MG63 (cell line): Measurements from ENCODE around the gene CSF3R. TPM values are rescaled to one million over a fixed set of nuclear protein-coding genes. Genes with fewer than 3 reads are reported as not detected.
"Not testable (repeated sequence)": the region's sequence is repeated elsewhere in the genome, so short reads cannot be mapped to it uniquely, and the experiment has no call there.

ENCODE experiments used
- DNase-seq: peaks from one replicate; pipeline ENCODE4 v3.0.0-alpha.2; 2020
- H3K27me3 ChIP-seq: fragments of 250-450 bp; sonication (Bioruptor Pico); 2 replicates; pipeline ENCODE4 v1.5.1; 2020; ENCODE audit warnings: mild to moderate bottlenecking, moderate library complexity
- H3K36me3 ChIP-seq: fragments of 250-450 bp; sonication (Bioruptor Pico); 2 replicates; pipeline ENCODE4 v1.5.1; 2020; ENCODE audit warnings: mild to moderate bottlenecking, moderate library complexity
- H3K4me3 ChIP-seq: fragments of 250-450 bp; sonication (Bioruptor Pico); 2 replicates; pipeline ENCODE4 v1.5.1; 2020; ENCODE audit warnings: mild to moderate bottlenecking, moderate library complexity
- H3K9me3 ChIP-seq: fragments of 250-450 bp; sonication (Bioruptor Pico); 2 replicates; pipeline ENCODE4 v1.5.1; 2020; ENCODE audit warnings: mild to moderate bottlenecking, moderate library complexity
- total RNA-seq: library from RNA; depleted of rRNA; stranded (reverse); fragments of >200 nt; shearing (Covaris generic); gene quantifications from 2 replicates; pipeline ENCODE4 v1.2.3, GENCODE V29; 2014; ENCODE audit warnings: low replicate concordance

CSF3R gene
- total RNA-seq, 1 experiment from 2014 or later, result not detected

- H3K9me3 ChIP-seq, result no peaks in the 10 kb centered on the region
- peak; percentile 17 for DNase-seq
- no peaks in the 10 kb centered on the region for H3K27me3 ChIP-seq
- no peak overlapping the region for H3K4me3 ChIP-seq
- H3K36me3 ChIP-seq, result no peaks in the 10 kb centered on the region
Measured at GRCh38 chr1:36516372-36517010, 33.8 kb upstream of the CSF3R start.

- no peak for DNase-seq
- H3K27me3 ChIP-seq, result no peaks in the 10 kb centered on the region
- H3K4me3 ChIP-seq, result no peak overlapping the region
- H3K9me3 ChIP-seq, result no peaks in the 10 kb centered on the region
- no peaks in the 10 kb centered on the region for H3K36me3 ChIP-seq
Measured at GRCh38 chr1:36515315-36516138, 32.8 kb upstream of the CSF3R start.

DNA sequence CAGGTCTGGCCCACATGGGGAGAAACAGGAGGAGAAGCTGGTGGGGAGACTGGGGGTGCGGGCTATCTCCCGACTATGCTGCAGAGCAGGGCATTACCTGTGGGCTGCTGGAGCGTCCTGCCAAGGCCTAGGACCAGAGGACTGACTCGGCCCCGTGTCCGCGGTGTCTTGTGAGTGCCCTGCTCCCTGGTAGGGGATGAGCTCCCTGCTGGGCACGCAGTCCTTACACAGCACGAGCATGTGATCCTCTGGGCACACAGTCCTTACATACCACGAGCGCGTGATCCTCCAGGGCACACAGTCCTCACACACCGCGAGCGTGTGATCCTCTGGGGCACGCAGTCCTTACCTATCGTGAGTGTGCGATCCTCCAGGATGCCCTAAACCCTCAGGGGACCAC lies 31.8 kb upstream of the CSF3R start:
- H3K9me3 ChIP-seq, result no peaks in the 10 kb centered on the region
- H3K4me3 ChIP-seq, result no peak overlapping the region
- DNase-seq, result no peak
- H3K36me3 ChIP-seq, result no peaks in the 10 kb centered on the region
- H3K27me3 ChIP-seq, result no peaks in the 10 kb centered on the region

DNA sequence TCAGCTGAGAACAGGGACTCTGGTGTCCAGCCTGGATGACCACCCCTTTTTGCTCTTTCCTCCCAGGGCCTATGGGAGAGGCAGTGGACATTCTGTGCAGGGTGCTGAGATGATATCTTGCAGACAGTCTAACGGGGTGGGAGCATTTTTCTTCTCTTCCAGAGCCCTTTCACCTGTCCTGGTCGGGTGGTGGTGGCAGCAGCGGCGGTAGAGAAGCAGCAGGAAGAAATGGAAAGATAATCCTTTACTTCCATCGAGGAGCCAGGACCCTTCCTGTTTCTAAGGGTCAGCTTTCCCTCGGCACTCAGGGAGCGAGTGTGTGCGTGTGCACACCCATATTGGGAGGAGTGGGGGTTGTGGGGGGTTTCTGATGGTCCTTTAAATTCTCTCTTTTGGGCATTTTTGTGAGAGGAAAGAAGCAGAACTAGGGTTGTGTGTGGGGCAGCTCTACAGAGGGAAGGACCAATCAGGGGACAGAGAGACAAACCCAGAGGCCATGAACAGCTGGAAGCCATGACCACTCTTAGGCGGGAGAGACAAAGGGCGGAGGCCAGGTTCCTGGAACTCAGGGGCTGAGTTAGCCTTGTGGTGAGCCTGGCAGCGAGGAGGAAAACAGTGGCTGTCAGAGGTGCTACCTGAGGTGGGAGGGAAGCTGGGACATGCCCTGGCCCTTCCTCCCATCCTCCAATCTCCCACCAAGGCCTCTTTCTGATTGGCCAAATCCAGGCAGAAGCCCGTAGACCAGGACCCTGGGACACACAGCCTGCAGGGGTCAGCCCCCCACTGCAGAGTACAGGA lies 31.2 kb upstream of the CSF3R start:
- Histone ChIP-seq H3K4me3 (no peak overlapping the region), H3K36me3 (no peaks in the 10 kb centered on the region), H3K27me3 (no peaks in the 10 kb centered on the region), H3K9me3 (no peaks in the 10 kb centered on the region)
- no peak for DNase-seq

GRCh38 chr1:36512842-36513241 lies 30.1 kb upstream of the CSF3R start:
- Histone ChIP-seq H3K27me3 (no peaks in the 10 kb centered on the region), H3K4me3 (no peak overlapping the region)
- no peak for DNase-seq

DNA sequence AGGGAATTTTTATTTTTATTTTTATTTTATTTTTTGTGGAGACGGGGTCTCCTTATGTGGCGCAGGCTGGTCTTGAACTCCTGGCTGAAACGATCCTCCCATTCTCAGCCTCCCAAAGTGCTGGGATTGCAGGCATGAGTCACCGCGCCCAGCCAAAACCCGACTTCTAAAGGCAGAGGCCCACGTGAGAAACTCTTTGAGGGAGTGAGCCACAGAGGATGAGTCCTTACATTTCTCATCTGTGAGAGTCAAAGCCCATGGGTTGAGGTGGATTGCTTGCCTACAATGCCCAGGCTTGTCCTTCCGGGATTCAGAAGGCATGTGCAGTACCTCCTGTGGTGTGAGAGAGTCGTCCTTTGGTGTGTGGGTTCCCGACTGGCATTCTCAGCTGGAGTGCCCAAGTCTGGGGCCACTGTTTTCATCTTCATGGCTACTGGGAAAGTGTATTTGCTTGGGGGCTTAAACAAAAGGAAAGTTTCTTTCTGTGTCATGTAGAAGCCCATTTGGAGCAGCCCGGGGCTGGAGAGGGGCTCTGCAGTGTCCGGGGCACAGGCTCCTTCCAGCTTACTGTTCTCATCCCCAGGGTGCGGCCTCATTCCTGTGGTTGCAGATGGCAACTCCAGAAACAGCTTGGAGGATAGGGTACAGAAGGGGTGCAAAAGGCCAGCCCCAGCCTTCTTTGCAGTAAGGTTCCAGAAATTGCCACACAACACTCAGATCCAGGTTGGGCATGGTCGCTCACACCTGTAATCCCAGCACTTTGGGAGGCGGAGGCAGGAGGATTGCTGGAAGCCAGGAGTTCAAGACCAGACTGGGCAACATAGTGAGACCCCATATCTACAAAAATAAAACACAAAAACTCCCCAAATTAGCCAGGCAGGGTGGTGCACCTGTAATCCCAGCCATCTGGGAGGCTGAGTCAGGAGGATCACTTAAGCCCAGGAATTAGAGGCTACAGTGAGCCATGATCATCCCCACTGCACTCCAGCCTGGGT lies 29.4 kb upstream of the CSF3R start:
- Histone ChIP-seq H3K4me3 (no peak overlapping the region), H3K27me3 (no peaks in the 10 kb centered on the region), H3K36me3 (no peaks in the 10 kb centered on the region), H3K9me3 (no peaks in the 10 kb centered on the region)
- peak; percentile 10 for DNase-seq

More at GRCh38 chr1:36512842-36513241, 30.1 kb upstream of the CSF3R start:
- H3K36me3 ChIP-seq, result no peaks in the 10 kb centered on the region
- no peaks in the 10 kb centered on the region for H3K9me3 ChIP-seq

GRCh38 chr1:36511220-36511619 lies 28.5 kb upstream of the CSF3R start:
- not testable (repeated sequence) for H3K9me3 ChIP-seq, H3K36me3 ChIP-seq, H3K4me3 ChIP-seq, DNase-seq, H3K27me3 ChIP-seq

DNA sequence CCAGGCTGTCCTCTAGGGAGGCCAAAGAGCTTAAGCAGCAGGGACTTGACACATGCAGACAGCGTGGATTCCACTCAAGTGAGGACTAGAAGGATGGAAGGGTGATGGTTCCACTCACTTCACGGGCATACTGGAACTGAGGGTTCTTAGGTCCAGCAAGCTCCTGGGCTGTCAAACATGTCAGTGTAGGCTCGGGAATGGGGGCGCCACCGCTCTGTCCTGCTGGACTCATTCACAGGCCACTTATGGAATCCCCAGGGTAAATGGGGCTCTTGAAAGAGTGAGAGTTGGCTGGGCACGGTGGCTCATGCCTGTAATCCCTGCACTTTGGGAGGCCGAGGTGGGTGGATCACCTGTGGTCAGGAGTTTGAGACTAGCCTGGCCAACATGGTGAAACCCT lies 27.7 kb upstream of the CSF3R start:
- no peaks in the 10 kb centered on the region for H3K36me3 ChIP-seq
- no peak for DNase-seq
- H3K4me3 ChIP-seq, result no peak overlapping the region
- H3K27me3 ChIP-seq, result no peaks in the 10 kb centered on the region
- no peaks in the 10 kb centered on the region for H3K9me3 ChIP-seq

DNA sequence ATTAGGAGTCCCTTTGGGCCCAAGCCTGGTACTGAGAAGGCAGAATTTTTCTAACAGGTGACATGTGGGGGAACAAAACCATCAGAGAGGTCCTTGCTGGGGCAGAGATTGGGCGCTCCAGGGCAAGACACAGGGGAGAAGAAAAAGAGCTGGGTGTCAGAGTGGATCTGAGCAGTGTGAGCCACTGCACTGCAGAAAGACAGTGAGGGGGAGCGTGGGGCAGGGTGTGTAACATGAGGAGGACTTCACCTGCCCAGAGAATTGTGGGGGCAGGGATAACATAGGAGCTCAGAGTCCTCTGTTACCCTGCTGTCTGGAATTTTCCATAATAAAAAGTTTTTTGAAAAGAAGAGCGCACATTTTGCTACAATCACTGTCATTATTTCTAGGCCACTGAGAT lies 25.5 kb upstream of the CSF3R start:
- Histone ChIP-seq H3K27me3 (peaks cover 2% of the 10 kb centered on the region), H3K9me3 (no peaks in the 10 kb centered on the region), H3K4me3 (no peak overlapping the region), H3K36me3 (no peaks in the 10 kb centered on the region)
- DNase-seq, result no peak

DNA sequence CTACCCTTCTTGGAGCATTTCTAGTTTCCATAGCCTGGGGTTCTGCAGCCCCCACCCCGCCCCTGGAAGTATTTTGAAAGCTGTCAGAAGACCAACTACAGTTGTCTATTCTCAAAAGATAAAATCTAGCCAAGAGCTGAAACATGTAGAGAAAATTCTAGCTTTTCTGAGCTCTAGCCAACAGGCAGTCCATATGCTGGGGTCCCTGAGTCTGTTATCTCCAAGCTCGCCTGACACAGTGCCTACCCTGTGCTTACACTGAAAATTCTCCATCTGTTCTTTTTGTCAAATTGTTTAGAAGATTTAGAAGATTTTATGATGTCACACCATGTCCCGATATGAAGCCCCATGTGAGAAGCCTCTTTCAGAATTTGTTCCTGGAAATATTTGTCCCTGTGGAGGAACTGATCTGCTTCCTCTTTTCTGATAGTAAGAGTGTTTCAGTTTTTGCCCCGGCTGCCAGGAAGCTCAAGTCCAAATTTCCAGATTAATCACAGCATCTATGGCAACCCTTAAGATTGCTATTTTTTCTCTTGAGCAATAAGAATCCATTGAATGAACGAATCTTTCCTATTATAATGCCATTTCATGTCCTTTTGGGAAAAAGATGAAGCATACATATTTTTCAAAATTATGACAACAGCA lies 23.7 kb upstream of the CSF3R start:
- DNase-seq, result no peak
- Histone ChIP-seq H3K4me3 (no peak overlapping the region), H3K36me3 (no peaks in the 10 kb centered on the region), H3K27me3 (peaks cover 13% of the 10 kb centered on the region), H3K9me3 (no peaks in the 10 kb centered on the region)

- Histone ChIP-seq H3K27me3 (peaks cover 13% of the 10 kb centered on the region), H3K9me3 (no peaks in the 10 kb centered on the region), H3K4me3 (no peak overlapping the region), H3K36me3 (no peaks in the 10 kb centered on the region)
- no peak for DNase-seq
Measured at GRCh38 chr1:36503733-36504132, 21.0 kb upstream of the CSF3R start.

- H3K4me3 ChIP-seq, result no peak overlapping the region
- H3K27me3 ChIP-seq, result peaks cover 13% of the 10 kb centered on the region
- no peak for DNase-seq
- no peaks in the 10 kb centered on the region for H3K9me3 ChIP-seq
- no peaks in the 10 kb centered on the region for H3K36me3 ChIP-seq
Measured at GRCh38 chr1:36503159-36503558, 20.4 kb upstream of the CSF3R start.

DNA sequence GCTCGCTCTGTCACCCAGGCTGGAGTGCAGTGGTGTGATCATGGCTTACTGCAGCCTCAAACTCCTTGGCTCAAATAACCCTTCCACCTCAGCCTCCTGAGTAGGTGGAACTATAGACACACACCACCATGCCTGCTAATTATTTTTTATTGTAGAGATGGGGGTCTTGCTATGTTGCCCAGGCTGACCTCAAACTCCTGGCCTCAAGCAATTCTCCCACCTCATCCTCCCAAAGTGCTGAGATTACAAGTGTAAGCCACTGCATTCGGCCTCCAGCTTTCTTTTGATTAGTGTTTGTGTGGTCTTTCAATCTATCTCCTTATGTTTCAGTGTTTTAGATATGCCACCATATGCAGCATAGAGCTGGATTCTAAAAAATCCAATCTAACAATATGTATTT lies 19.9 kb upstream of the CSF3R start:
- Histone ChIP-seq H3K27me3 (peaks cover 18% of the 10 kb centered on the region), H3K4me3 (no peak overlapping the region), H3K36me3 (no peaks in the 10 kb centered on the region), H3K9me3 (no peaks in the 10 kb centered on the region)
- no peak for DNase-seq

DNA sequence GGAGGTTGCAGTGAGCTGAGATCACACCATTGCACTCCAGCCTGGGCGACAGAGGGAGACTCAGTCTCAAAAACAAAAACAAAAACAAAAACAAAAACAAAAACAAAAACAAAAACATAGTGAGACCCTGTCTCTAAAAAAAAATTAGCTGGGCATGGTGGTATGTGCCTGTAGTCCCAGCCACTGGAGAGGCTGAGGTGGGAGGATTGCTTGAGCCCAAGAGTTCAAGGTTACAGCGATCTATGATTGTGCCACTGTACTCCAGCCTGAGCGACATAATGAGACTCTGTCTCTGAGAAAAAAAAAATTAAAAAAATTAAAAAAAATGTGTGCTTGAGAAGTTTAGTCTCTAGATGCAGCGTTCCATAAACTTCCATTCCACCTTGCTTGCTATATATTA lies 19.2 kb upstream of the CSF3R start:
- not testable (repeated sequence) for H3K36me3 ChIP-seq, DNase-seq, H3K4me3 ChIP-seq, H3K9me3 ChIP-seq
- H3K27me3 ChIP-seq, result peaks cover 21% of the 10 kb centered on the region

GRCh38 chr1:36497207-36497606 lies 14.5 kb upstream of the CSF3R start:
- Histone ChIP-seq H3K9me3 (no peaks in the 10 kb centered on the region), H3K4me3 (no peak overlapping the region), H3K36me3 (no peaks in the 10 kb centered on the region), H3K27me3 (peaks cover 11% of the 10 kb centered on the region)
- DNase-seq, result no peak

DNA sequence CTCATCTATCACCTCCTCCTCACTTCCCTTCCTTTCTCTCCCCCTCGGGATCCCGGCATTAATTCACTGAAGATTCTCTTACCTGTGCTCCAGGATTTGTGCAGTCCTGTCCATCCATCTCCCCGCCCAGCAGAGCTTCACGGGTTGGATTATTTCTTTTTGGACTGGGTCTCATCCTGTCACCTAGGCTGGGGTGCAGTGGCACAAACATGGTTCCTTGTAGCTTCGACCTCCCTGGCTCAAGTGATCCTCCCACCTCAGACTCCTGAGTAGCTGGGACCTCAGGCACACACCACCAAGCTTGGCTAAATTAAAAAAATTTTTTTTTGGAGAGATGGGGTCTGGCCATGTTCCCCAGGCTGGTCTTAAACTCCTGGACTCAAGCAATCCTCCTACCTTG lies 12.3 kb upstream of the CSF3R start:
- H3K36me3 ChIP-seq, result no peaks in the 10 kb centered on the region
- no peaks in the 10 kb centered on the region for H3K9me3 ChIP-seq
- H3K4me3 ChIP-seq, result no peak overlapping the region
- no peak for DNase-seq
- peaks cover 10% of the 10 kb centered on the region for H3K27me3 ChIP-seq
